ENCODE measurements around the gene ABCF2.

The ABCF2 gene

GRCh38 chr7:151226875-151227782, at the start of gene ABCF2:
TSS of gene ABCF2 (minus strand) at chr7:151227205. CDS start at chr7:151226458, 747 bp downstream.
- DNase-seq (ENCODE audit: low read depth in 3 of 3): peak; percentile 96 to 98 (median 97)

DNA sequence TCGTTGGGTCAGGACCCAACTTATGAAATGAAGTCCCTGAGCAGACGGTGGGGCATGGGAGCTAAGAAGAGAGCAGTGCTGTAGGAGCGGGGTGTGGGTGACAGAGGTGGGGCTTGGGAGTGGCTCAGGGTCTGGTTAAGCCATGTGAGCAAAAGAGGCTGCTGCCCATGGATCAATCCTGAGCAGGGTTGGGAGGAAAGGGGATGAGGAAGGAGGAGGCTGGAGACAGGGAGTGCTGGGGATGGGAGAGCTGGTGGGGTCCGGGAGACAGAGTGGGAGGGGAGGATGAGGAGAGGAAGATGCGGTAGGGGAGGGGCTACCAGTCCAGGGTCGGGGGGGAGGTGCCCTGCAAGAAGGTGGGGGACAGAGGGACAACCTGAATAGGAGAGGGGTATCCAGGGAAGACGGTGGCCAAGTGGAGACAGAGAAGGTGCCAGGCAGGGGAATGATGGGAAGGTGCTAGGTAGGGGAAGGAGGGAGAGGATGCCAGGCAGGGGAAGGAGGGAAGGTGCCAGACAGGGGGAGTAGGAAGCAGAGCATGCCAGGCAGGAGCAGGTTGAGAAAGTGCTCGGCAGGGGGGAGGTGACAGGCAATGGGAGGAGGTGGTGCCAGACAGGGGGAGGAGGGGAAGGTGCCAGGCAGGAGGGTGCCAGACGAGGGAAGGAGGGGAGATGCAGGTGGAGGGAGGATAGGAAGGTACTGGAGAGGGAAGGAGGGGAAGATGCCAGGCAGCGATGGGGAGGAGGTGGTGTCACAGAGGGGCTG, 49.0 kb upstream of the ABCF2 start:
- no peak for DNase-seq (ENCODE audit: low read depth in 3 of 3)

- DNase-seq (ENCODE audit: low read depth in 3 of 3): no peak
Measured at GRCh38 chr7:151274936-151275812, 48.2 kb upstream of the ABCF2 start.

- DNase-seq (ENCODE audit: low read depth in 3 of 3): no peak
Measured at GRCh38 chr7:151274396-151274795, 47.4 kb upstream of the ABCF2 start.

DNA sequence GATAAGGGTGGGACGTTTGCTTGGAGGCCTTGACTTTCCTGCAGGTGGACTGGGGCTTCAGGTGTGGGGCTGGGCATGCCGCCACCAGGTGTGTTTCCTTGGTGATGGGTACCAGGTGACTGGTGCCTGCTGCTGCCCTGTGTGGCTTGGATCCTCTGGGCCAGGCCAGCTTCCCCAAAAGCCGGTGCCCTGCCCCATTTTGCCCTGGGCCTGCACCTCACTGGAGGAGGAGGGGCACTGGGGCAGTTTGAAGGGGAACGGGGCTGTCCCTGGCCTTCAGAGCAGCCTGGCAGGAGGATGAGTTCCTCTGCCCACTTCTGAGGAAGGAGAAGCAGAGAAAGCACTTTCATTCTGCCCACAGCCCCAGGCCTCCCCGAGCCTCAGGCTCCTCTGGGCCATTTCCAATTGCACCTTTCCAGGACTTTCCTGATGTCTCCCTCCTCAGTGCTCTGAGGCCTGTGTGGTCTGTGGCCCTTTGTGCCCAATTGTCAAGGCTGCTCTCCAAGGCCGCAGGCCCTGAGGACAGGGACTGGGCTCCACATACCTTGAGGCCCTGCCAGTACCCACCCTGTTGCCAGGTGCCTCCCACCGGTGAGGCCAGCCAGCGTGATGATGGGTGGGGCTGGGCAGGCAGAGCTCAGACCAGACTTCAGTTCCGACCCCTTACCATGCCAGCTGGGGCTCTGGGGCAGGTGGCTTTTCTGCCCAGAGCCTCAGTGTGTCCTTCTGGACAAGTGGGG, 46.8 kb upstream of the ABCF2 start:
- no peak for DNase-seq (ENCODE audit: low read depth in 3 of 3)

GRCh38 chr7:151272877-151273276, 45.9 kb upstream of the ABCF2 start:
- DNase-seq (ENCODE audit: low read depth in 3 of 3): no peak

GRCh38 chr7:151272405-151272804, 45.4 kb upstream of the ABCF2 start:
- no peak for DNase-seq (ENCODE audit: low read depth in 3 of 3)

DNA sequence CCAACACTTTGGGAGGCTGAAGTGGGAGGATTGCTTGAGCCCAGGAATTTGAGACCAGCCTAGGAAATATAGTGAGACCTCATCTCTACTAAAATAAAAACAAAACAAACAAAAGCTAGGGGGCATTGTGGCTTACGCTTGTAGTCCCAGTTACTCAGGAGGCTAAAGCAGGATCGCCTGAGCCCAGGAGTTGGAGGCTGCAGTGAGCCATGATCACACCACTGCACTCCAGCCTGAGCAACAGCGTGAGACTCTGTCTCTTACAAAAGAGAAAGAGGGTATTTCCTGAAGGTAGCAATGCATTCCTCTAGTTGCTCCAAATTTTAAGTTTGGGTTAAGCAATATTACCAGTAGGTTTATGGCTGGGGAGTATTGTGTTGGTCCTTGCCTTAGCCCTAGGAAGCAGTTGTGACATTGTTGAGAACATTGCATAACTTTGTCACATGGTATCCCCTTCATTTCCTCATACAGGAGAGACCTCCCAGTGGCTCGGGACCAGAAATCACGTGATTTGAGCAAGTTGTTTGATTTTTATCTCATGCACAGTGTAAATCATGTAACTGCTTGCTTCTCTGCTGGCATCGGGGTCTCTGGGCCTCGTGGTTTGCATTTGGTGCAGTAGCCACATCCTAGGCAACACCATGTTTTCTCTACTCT, 44.8 kb upstream of the ABCF2 start:
- no peak for DNase-seq (ENCODE audit: low read depth in 3 of 3)

- DNase-seq (ENCODE audit: low read depth in 3 of 3): no peak
Measured at GRCh38 chr7:151269511-151269910, 42.5 kb upstream of the ABCF2 start.

GRCh38 chr7:151265351-151265931, 38.4 kb upstream of the ABCF2 start:
- DNase-seq (ENCODE audit: low read depth in 3 of 3): no peak

- no peak for DNase-seq (ENCODE audit: low read depth in 3 of 3)
Measured at GRCh38 chr7:151264615-151265014, 37.6 kb upstream of the ABCF2 start.

- no peak for DNase-seq (ENCODE audit: low read depth in 3 of 3)
Measured at GRCh38 chr7:151261529-151261928, 34.5 kb upstream of the ABCF2 start.

DNA sequence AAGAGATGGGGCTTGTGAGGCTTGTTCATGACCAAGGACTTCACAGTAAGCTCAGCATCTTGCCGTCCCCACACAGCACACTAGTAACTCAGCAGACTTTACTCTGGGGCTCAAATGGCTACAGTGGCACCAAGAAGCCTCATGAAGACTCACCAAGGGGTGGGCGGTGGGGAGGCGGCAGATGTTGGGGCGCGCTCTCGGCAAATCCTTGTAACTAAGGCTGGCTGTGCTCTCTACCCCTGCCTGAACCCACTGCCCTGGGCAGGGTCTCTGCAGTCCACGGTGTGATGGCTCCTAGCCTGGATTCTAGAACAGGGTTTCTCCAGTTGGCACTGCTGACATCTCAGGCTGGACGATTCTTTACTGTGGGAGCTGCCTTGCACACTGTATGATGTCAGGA, 33.9 kb upstream of the ABCF2 start:
- no peak for DNase-seq (ENCODE audit: low read depth in 3 of 3)

DNA sequence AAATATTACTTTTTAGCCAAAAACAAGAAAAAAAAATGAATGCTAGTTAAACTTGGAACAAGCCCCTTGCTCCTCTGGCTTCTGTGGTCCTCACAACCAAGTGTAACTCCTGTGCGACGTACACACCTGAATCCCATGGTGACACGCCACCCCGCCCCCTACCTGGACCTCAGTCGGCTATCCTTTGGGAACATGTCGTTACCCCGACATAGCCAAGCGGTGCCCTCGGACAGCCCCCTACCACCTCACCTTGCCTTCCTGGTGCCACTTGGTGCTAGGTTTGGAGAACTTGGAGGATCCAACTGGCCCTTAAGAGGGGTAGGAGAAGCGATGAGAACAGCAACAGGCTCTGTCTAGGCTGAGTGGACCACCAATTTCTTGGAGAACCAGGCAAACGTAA, 33.5 kb upstream of the ABCF2 start:
- no peak for DNase-seq (ENCODE audit: low read depth in 3 of 3)

DNA sequence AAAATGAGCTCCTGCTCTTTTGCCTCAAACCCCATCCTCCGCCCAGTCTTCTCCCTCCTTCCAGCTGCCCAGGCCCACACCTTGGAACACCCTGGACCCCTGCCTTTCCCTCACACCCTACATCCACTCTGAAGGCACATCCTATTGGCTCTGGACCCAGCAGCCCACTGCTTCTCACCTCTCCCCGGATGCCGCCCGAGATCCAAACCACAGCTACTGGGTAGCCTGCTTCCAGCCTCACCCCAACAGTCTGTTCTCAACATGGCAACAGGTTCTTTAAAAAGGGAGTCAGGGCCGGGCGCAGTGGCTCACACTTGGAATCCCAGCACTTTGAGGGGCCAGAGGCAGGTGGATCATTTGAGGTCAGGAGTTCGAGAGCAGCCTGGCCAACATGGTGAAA, 31.0 kb upstream of the ABCF2 start:
- DNase-seq (ENCODE audit: low read depth in 3 of 3): no peak

GRCh38 chr7:151256410-151257045, 29.5 kb upstream of the ABCF2 start:
- no peak for DNase-seq (ENCODE audit: low read depth in 3 of 3)

DNA sequence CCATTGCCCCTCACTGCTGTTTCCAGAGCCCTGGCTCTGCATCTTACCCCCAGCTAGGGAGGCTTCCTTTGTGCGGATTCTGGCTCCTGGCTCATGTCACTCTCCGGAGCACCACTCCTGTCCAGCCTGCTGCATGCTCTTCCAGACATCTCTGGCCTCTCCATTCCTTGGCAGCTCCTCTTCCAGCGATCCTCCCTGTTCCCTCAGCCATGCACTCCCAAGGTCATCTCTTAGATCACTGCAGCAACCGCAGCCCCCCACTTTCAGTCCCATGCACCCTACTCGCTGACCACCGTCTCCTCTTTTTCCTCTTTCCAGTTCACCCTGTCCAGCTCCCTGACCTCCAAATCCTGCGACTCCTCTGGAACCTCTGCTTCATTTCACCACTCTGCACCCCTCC, 28.4 kb upstream of the ABCF2 start:
- no peak for DNase-seq (ENCODE audit: low read depth in 3 of 3)

DNA sequence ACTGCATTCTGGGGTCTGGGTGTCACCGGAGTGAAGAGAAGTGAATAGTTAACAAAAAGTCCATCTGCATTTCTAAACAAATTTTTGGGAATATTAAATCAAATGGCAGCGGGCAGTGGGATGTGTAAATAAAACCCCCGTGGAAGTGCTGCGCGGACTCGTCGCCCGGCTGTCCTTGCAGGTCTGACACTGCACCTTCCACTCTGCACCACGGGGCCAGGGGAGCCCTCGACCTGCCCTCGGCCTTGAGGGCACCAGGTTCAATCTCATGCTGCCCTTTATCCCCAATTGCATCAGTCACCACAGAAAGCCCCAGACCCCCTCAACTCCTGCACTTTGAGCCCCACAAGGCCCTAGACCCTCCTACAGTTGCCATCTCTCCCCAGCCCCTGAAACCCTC, 27.8 kb upstream of the ABCF2 start:
- DNase-seq (ENCODE audit: low read depth in 3 of 3): no peak

DNA sequence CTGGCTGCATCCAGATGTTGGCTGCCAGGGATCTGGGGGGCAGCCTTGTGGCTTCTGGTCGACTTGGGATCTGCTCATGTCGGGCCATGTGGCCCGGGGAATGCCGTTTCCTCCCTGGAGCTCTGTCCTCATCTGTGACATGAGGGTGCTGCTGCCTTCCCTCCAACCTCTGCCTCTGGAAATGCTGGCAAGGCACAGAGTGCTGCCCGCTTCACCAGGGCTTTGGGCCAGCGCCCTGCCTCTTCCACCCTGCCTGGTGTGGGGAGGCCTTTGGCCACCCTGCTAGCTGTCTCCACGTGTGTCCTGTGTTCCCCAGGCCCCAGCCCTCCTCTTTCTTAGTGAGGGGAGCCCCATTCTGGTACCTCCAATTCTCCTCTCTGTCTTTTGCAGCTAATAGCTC, 27.3 kb upstream of the ABCF2 start:
- DNase-seq (ENCODE audit: low read depth in 3 of 3): no peak
